GM20000 (cell line): ENCODE results near the gene EPHB2.

Experiments used
- DNase-seq: peaks from one replicate; pipeline ENCODE4 v3.0.0; 2012; ENCODE audit warnings: low spot score
- CTCF ChIP-seq: IDR thresholded peaks from 2 replicates; pipeline ENCODE4 v1.5.1; 2012; ENCODE audit warnings: mild to moderate bottlenecking, control low read depth; ENCODE audit errors: extremely low read depth, missing control alignments

The EPHB2 gene

GRCh38 chr1:22816803-22817202 lies 106.2 kb downstream of the EPHB2 start:
- no peak for DNase-seq
- no peak for TF ChIP-seq CTCF

DNA sequence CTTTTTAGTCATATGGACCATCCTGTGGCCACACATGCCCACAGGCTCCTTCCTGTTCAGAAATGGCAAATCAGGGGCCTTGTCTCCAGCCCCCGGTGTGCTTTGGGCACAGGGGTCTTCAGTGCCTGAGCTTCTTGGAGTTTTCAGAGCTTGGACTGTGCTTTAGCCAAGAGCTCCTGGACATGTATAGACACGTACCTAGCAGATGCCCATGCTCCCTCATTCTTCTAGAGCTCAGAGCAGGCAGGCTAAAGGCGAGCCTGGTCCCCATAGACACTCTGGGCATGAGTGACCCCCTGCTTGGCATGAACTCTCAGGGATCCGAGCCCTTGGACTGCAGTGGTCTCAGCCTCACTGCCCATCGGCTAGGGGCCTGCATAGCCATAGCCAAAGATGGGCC lies 106.8 kb downstream of the EPHB2 start:
- DNase-seq: no peak
- TF ChIP-seq CTCF: no peak

DNA sequence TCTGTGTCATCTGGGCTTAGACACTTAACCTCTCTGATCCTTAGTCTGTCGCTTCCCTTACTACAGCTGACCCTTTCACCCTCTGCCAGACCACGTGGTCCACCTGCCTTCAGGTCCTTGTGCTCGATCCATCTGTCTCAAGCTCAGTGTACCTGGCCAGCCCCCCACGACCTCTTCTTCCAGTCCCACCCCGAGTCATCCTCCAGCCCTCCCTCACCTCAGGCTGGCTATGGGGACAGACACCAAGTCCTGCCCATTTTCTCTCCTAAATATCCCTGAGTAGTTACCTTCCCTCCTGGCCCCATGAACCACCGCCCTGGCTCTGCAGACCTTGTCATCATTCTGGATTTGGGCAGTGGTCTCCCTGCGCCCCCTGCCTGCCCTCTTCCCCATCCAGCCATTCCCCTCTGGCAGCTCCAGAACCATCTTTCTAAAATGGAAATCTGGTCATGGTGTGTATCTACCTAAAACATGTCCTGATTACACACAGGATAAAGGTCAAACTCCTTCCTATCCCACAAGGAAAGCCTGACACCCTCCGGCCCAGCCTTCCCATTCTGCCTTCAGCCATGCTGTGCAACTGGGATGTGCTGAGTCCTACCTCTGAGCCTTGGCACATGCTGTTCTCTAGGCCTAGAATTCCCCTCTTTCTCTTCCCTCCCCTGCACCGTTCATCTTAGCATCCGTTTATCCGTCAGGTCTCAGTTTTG lies 107.6 kb downstream of the EPHB2 start:
- TF ChIP-seq CTCF: no peak
- no peak for DNase-seq

- no peak for DNase-seq
- TF ChIP-seq CTCF: no peak
These were observed 108.7 kb downstream of the EPHB2 start for GRCh38 chr1:22819361-22819760.

DNA sequence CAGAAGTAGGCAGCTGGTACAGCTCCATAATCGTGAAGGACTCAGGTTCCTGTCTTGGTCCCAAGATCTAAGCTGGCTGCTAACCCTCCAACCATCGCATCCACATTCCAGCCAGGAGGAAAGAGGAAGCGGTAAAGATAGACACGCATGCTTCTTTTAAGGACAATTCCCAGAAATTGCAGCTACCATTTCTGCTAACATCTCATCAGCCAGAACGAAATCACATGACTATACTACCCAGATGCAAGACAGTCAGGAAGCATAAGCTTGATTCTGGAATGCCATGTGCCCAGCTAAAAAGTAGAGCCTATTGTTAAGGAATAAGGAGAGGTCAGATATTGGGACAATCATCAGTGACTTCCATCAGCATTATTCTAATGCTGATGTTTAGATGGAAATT lies 110.4 kb downstream of the EPHB2 start:
- no peak for DNase-seq
- no peak for TF ChIP-seq CTCF

GRCh38 chr1:22822371-22822770 lies 111.7 kb downstream of the EPHB2 start:
- DNase-seq: no peak
- TF ChIP-seq CTCF: no peak

DNA sequence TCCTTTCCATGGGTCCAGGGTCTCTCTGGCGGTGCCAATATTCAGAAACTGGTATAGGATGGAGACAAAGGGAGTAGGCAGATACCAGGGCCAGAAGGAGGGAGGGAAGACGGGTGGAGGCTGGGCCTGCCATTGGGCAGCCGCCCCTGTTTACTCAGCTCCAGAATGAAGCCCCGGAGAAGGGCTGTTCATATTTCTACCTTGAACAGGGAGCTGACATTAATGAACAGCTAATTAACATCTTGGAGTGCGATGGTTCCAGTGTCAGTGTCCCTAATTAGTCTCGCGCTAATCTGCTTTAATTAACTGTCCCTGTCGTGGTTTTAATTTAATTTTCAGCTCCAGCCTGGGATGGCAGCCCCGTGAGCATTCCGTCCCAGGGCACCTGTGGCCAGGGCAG lies 113.8 kb downstream of the EPHB2 start:
- DNase-seq: no peak
- TF ChIP-seq CTCF: no peak
